RWPE1 (cell line): ENCODE measurements around the gene SPATS1.
A peak's percentile ranks its signal among the peaks of the same experiment; 100 is the strongest.

ENCODE experiments used
- CTCF ChIA-PET: fragments of 350-600 bp; sonication (Branson Sonifier 250); formaldehyde crosslinking; extraction: SDS; loops from one replicate; lab custom pipeline; 2021; lab: Yijun Ruan, JAX
- POLR2A ChIA-PET: fragments of 400-600 bp; formaldehyde crosslinking; extraction: SDS; loops from one replicate; lab custom pipeline; 2020; ENCODE audit warnings: antibody characterized with exemption; ENCODE audit not compliant: low non-redundant PET; lab: Yijun Ruan, JAX
- DNase-seq: peaks from one replicate; pipeline ENCODE4 v3.0.0; 2012; ENCODE audit warnings: low spot score
- H3K27ac ChIP-seq: fragments of 450-650 bp; 2 replicates; pipeline ENCODE4 v1.5.1; 2017
- CTCF ChIP-seq: fragments of 450-650 bp; conservative IDR thresholded peaks from 2 replicates; pipeline ENCODE4 v1.5.1; 2017; ENCODE audit warnings: low read depth, mild to moderate bottlenecking

Gene SPATS1

GRCh38 chr6:44304282-44305199 lies 37.9 kb upstream of the SPATS1 start:
- peak; percentile 73 for TF ChIP-seq CTCF
- peak; percentile 28 for DNase-seq
- no peak overlapping the region for H3K27ac ChIP-seq
- ChIA-PET CTCF (interaction anchor here (0.6 to 1.1 kb wide), 7 partner anchors 9 to 49 kb away, joined by 3 to 5 read pairs (median 3); partner anchors contain the start of gene SPATS1), POLR2A (no interaction called here)

- CTCF ChIA-PET = interaction anchor here (0.9 to 1.1 kb wide), 4 partner anchors 10 to 37 kb away, joined by 3 to 5 read pairs (median 4); partner anchors contain the start of gene SPATS1
- POLR2A ChIA-PET = no interaction called here
- DNase-seq = no peak
- TF ChIP-seq CTCF = no peak
- no peak overlapping the region for H3K27ac ChIP-seq
Measured at GRCh38 chr6:44305200-44305725, 37.2 kb upstream of the SPATS1 start.

DNA sequence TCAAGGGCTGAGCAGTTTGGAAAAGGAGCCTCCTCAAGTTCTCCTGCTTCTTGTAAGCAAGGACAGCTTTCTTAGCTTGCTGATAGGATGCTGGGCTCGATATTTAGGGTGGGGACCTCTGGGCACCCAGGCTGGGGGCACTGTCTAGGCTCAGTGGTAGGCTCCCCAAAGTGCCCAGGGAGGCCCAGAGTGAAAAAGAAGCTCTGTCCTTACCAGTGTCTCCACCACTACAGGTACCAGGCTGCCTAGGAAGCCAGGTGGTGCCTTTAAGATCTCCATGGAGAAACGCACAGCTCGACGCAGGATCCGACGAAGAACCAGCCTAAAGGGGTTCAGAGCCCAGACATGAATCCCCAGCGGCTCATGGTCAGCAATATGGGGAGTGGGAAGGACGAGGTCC lies 35.7 kb upstream of the SPATS1 start:
- TF ChIP-seq CTCF = no peak
- H3K27ac ChIP-seq = 0 out of 2 replicates have a peak overlapping the region, but pooled peaks have one; percentile 2
- ChIA-PET CTCF (no interaction called here), POLR2A (no interaction called here)
- no peak for DNase-seq

- TF ChIP-seq CTCF = no peak
- POLR2A ChIA-PET = no interaction called here
- 0 out of 2 replicates have a peak overlapping the region, but pooled peaks have one; percentile 2 for H3K27ac ChIP-seq
- CTCF ChIA-PET = interaction anchor here (0.7 kb wide), 2 partner anchors 40 to 438 kb away, joined by 3 read pairs; no protein-coding TSS in a partner anchor
- DNase-seq = no peak
Measured at GRCh38 chr6:44307217-44307616, 35.2 kb upstream of the SPATS1 start.

- no peak for TF ChIP-seq CTCF
- POLR2A ChIA-PET = interaction anchor here (1.0 kb wide), 1 partner anchor 11 kb away, joined by 3 read pairs; no protein-coding TSS in a partner anchor
- H3K27ac ChIP-seq = peak overlapping the region; percentile 63
- DNase-seq = peak; percentile 77
- CTCF ChIA-PET = interaction anchor here (0.6 to 1.3 kb wide), 6 partner anchors 29 to 1712 kb away, joined by 3 to 5 read pairs (median 3); no protein-coding TSS in a partner anchor
Measured at GRCh38 chr6:44309092-44309491, 33.4 kb upstream of the SPATS1 start.

GRCh38 chr6:44309631-44310030 lies 32.8 kb upstream of the SPATS1 start:
- no peak for DNase-seq

More at GRCh38 chr6:44309631-44310030, 32.8 kb upstream of the SPATS1 start:
- ChIA-PET POLR2A (interaction anchor here (1.0 kb wide), 1 partner anchor 12 kb away, joined by 3 read pairs; no protein-coding TSS in a partner anchor), CTCF (interaction anchor here (0.6 to 1.0 kb wide), 2 partner anchors 42 to 88 kb away, joined by 3 to 5 read pairs; no protein-coding TSS in a partner anchor)
- no peak for TF ChIP-seq CTCF
- H3K27ac ChIP-seq = peak overlapping the region; percentile 63
